Activated CD4-positive, alpha-beta T cell treated with anti-CD3 and anti-CD28 coated beads for 1 hour (primary cell): ENCODE data around the gene PXMP4.

ENCODE experiments used
- DNase-seq: peaks from one replicate; pipeline ENCODE4 v3.0.0-alpha.2; 2020

The PXMP4 gene

DNA sequence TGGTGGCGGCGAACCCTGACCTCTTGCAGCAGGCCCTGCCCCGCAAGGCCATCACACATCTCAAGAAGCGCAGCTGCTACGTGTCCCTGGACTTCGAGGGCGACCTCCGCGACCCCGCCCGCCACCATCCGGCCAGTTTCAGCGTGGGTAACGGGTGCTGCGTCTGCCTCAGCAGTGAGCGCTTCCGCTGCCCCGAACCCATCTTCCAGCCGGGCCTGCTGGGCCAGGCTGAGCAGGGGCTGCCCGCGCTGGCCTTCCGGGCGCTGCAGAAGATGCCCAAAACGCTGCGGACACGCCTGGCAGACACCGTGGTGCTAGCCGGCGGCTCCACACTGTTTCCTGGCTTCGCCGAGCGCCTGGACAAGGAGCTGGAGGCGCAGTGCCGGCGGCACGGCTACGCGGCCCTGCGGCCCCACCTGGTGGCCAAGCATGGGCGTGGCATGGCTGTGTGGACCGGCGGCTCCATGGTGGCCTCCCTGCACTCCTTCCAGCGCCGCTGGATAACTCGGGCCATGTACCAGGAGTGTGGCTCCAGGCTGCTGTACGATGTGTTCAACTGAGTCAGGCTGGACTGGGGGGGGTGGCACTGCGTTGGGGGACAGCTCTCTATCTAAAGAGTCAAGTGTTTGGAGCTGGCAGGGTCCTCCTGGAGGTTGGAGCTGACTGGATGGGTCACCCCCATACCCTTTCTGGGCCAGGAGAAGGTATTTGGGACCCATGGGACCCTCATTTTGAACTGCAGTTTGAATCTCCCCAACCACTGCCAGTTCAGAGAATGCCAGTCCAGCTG, 52.2 kb downstream of the PXMP4 start:
- peak; percentile 69 for DNase-seq

DNA sequence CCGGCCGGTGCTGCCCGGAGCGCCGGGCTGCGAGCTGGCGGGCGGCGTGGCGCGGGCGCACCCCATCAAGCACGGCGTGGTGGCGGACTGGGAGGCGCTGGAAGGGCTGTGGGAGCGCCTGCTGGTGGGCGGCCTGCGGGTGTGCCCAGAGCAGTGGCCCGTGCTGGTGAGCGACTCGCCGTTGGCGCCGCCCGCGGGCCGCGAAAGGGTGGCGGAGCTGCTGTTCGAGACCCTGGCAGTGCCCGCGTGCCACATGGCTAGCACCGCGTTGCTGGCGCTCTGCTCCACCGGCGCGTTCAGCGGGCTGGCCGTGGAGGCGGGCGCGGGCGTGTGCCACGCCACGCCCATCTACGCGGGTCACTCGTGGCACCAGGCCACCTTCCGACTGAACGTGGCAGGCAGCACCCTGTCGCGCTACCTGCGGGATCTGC, 52.9 kb downstream of the PXMP4 start:
- DNase-seq: no peak

DNA sequence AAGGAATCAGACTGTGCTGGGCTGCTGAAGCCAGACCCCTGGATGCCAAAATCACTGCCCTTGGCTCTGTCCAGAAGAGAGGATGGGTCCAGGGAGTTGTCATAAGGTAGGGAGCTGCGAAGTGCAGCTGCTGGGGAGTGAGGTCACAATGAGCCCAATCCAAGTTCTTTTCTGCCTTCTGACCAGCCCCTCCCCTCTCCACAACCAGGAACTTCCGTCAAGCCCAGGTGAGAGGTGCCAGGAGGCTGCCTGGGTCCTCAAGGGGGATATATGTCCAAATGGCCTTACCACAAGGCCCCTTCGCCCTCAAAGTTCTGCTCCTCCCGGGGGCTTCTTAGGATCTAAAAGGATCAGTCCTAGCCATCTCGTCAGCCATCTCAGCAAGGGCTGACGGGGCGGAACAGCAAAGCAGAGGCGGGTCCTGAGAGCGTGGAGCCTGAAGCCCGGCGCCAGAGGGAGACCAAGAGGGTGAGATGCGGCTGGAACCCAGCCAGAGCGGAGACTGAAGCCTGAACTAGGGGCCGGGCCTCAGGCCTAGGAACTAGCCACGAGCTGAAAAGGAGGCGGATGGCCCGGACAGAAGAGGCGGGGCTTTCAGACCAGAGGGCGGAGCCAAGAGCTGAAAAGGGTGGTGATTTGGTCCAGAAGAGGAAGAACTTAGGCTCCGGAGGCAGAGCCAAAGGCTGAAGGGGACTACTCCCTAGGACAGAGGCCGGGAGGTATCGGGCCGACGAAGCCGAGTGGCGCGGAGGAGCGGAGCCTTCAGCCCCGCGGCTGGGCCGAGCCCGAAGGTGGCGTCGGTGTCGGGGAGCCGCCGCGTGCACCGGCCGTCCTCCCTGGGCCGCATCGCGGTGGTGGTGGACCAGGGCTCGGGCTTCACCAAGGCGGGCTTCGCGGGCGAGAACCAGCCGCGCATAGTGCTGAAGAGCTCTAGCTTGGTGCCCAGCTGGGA, 53.5 kb downstream of the PXMP4 start, which contains the start of gene ACTL10:
ACTL10 (plus strand) TSS at position 651 of the 952 bp plus-strand sequence. CDS start 555 bp downstream, outside the sequence.
- DNase-seq: peak; percentile 59

DNA sequence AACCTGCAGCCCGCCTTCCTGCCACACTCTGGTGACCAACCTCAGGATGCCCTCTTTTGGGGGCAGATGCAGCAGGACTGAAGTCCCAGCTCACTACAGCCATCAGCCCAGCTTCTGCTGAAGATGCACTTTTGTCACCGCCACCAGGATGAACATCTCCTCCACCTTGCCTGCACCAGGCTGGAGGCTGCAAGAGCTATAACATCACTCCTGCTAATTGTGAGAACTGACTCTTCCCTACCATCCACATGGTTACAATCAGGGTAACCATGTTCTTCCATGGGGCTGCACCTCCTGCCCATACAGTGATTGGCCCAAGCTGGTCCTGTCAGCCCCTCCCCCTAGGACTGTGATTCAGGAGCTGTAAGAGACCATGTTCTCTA, 55.4 kb downstream of the PXMP4 start:
- DNase-seq: no peak

DNA sequence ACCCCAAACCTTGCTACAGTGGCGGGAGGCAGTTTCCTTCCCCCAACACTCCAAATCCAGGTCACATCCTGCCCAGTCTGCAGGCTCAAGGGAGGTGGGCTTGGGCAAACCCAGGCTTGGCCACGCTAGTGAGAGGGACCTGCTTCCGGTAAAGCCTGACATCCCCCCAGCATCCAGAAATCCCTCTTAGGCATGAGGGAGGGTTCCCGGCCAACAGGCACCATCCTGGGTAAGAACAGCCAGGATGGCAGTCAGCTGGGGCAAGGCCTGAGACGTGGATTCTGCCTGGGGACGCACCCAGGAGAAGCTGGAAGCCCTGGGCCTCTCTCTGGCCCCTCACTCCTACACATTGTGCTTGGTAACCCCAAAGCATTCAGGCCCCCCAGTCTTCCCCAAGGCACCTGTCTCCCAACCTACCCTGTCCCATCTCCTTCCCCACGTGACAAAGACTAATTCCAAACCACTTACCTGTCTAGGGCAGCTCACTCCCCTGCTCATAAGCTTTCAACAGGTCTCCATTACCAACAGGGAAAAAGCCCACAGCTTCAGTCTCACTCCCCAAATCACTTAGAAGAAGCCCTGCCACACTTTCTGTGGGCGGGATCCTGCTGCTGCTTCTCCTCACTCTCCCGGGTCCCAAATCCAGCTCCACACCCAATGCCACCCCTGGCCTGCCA, 55.9 kb downstream of the PXMP4 start:
- DNase-seq: no peak

DNA sequence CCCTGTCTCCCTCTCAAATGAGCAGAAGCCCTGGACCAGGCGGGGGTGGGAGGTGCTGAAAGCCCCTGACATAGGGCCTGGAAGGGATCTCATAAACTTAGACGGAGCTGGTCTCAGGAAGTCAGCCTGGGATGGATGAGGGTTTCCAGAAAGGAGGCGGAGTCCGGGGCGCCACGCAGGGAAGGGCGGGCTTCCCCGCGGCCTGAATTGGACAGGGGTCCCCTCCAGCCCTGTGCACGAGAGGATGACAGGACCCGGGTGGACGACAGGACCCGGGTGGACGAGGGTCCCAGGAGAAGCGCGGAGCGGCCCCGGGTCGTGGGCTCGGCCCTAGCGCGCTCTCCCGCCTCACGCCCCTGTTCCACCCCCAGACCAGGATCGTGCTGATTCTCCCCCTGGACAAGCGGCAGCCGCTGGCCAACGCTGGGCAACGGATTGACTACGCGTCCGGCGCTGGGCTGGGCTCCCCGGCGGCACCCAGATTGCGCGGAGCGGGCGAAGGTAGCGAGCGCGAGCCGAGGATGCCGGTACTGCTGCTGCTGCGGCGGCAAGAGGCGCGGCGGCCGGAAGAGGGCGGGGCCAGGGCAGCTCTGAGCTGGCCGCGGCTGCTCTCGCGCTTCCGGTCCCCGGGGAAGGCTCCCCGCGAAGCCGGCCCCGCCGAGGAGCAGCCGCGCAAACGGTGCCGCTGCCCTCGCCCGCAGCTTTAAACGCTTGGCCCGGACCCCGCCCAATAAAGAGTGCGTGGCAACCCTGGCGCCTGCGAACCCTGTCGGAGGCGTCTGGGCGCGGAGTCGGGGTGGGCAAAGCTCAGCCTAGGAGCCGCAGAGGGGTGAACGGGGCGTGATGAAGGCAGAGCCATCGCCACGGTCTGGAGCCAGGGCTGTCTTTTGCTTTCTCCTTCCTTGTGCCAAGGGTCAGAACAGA, 56.7 kb downstream of the PXMP4 start:
- DNase-seq: peak; percentile 65

DNA sequence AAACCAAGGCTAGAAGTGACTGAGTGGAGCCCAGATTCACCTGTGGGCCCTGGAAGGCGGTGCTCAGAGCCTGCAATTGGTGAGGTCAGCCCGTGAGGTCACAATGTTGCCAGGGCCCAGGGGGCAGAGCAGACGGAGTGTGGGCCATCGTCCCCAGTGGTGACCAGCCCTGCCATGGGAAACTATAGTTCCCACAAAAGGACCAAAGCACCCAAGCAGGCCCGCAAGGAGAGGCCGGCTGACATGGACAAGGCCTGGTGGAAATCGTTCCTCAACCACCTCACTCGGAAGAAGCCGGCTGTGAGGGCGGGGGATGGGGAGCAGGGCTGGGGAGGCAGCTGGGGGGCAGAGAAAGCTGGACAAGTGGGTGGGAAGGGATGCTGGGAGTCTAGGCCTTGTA, 57.9 kb downstream of the PXMP4 start, which contains the start of gene C20orf144:
C20orf144 (plus strand) TSS at position 156 of the 400 bp plus-strand sequence; CDS start at position 175, 19 bp downstream.
- DNase-seq: no peak

DNA sequence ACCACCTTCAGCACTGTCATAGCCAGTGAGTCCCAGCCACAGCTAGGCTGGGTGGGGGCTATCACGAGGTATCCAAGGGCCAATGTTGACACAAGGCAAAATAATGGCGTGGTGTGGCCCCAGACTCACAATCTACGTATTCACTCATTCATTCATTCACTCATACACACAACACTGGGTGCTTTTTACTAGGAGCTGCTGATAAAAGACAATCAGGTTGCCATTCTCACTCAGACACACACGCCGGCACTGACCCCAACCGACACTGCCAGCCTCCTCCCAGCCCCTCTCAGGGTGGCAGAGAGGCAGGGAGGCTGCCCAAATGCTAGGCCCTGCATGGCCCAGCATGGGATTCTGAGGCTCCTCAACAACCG, 59.4 kb downstream of the PXMP4 start:
- no peak for DNase-seq

DNA sequence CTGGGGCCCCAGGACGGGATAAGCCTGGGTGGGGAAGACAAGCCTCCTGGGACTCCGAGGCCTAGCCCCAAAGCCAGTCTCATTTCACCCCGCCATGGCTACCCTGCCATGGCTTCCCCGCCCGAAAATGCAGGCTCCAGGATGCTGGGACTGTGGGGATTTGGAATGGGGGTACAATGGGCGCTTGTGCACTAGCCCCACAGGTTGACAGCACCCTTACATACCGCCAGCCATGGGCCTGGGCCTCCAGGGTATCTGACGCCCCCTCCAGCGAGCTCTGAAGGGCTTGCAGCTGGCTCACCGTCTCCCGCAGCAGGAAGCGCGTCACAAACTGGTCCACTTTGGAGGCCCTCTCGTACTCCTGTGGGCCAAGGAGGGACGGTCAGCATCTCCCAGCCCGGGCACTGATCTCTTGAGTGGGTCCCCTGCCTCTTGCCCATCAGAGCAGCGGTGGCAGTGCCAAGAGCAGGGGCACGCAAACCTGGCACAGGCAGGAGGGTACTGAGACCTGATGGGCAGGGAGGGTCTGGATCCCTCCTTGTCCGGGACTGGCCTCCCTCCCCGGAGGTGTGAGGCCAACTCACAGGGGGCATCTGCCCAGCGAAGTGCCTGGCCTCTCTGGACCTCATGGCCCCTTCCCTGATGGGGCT, 60.0 kb downstream of the PXMP4 start:
- DNase-seq: no peak

DNA sequence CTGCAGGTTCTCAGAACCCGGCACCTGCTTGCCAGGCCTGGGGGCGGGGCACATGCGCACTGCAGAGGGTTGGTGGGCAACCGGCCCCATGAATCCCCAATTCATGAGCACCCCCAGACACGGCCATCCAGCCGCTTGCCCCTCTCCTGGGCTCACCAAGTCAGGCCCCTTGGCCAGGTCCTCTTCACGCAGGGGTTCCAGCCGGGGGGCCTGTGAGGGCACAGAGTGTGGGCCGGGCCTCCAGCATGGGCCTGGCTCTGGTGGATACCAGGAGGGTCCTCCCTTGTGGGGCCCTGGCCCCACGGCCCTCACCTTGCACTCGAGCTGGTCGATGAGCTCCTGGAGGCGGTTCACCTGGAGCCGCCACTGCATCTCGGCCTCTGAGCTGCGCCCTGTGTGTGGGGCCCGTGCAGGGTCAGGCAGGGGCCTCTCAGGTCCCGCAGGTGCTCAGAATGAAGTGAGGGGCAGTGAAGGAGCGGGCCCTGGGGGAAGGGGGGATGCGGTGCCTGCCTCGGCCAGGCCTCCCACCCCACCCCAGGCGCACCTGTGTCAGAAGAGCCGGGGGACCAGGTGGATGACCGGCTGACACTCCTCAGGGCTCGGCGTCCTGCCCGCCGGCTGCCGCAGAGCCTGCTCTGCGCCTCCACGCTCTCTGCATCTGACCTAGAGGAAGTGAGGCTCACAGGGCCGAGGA, 60.6 kb downstream of the PXMP4 start:
- no peak for DNase-seq

DNA sequence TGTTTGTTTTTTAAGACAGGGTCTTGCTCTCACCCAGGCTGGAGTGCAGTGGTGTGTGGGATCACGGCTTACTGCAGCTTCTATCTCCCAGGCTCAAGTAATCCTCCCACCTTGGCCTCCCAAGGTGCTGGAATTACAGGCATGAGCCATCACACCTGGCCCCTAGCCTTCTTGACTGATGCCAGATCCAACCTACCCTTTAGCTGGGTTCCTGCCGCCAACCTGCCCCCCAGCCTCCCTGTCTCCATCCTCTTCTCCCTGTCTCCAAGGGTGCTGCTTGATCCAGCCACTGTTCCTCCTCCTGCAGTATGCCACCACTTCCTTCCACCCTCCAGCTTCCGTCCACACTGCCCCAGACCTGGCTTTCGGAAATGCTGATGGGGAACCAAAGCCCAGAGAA, 61.2 kb downstream of the PXMP4 start:
- no peak for DNase-seq

DNA sequence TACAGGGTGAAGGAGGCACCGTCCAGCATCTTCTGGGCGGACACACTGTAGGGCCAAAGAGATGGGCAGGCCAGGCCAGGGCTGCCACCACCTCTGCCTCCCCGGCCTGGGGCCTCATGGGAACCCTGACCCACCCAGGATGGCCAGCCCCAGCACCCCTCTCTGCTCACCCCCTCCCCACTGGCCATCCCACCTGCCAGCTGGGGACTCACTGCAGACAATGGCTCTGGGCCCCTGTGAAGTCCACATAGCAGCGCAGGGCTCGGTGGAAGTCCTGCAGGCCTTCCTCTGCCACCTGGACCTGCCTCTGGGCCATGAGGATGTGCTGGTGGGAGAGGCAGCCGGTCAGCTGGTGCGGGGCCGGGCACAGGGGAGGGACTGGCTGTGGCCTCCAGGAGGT, 61.6 kb downstream of the PXMP4 start:
- no peak for DNase-seq

DNA sequence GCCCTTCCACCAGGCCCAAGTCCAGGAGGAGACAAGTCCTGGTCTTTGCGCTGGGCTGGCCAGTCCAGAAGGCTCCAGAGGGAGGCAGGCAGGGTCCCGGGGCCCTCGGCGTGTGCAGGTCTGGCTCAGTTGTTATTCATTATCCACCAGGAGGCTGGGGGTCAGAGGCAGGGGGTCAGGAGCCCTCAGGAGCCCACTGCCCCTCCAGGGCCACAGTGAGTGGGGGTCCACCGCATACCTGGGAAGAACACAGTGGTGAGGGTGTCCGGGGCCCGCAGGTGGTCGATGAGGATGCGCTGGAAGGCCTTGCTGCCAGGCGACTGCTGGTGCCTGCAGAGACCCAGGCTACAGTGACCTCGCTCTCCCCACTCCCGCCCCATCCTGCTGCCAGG, 62.4 kb downstream of the PXMP4 start:
- DNase-seq: no peak

DNA sequence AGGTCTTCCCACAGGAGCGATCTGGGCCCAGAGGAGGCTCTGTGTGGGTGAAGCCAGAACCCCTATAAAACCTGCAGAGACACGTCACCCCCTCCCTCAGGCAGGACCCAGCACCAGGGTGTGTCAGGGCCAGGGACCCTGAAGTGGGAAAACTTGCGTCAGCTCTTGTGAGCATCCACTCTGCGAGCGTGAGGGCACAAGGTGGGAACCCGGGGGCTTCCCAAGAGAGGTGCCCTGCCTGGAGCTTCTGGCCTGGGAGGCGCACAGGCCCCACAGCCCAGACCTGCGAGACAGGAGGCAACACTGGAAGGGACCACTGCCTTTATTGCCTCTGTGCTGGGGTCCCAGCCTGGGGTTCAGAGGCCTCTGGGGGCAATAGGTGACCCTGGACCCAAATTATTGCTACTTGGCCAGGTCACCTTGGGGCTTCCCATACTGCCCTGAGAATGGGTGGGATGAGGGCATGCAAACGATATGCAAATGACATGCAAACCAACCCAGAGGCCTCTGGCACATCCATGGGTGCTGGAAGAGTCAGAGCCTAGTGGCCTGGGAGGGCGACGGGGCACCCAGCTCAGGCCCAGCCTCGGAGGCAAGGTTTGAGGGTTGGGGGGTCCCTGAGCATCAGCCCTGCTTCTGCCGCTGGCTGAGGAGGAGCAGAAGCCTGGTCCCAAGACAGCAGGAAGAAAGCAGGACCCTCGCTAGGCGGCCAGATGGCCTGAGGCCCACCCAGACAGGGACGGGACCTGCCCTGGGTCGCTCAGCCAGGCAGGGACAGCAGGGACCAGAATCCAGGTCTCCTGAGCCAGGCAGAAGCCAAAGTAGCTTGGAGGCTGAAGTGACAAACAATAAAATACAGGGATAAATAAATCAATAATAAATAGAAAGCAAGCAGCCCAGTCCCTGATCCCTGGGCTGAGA, 63.1 kb downstream of the PXMP4 start:
- DNase-seq: no peak

DNA sequence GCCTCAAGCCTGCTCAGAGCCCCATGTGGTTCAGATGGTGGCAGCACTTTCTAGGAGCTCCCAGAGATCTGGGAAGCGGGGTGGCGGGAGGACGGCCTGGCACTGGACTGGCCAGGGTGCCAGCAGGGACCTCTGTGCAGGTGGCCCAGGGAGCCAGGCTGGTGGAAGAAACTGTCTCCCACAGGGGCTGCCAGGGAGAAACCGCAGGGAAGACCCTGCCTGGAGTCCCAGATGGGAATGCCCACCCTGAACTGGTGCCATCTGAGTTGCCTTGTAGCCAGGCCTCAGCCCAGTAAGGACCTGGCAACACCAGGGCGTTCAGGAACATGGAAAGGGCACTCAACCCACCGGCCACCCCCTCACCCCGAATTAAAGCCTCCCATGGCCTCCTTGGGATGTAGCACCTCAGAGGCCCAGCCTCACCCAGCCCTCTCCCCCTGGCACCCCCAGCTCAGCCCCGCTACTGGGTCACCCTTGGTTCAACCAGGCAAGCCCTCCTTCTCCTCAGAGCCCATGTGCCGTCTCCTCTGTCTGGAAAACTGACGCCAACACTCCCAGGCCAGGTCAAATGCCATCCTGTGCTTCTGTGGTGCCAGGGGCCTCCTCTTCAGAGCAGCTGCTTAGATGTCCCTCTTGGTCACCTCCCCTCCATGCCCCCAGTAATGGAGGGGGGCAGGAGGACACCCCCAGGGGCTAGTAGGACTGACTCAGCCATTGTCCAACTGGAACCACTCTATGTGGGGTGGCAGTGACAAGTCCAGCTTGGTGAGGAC, 63.9 kb downstream of the PXMP4 start:
- no peak for DNase-seq

DNA sequence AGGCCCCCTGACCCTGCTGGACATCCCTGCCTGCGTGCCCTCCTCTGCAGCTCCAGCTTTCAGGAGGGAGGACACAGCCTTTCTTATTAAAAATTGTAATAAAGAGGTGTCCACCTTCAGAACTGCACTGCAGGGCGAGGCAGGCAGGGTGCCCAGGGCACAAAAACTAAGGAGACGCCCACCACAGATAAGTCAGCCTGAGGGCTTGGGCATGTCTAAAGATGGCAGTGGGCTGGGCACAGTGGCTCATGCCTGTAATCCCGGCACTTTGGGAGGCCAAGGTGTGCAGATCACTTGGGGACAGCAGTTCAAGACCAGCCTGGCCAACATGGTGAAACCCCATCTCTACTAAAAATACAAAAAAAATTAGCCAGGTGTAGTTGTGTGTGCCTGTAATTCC, 64.9 kb downstream of the PXMP4 start:
- DNase-seq: no peak

DNA sequence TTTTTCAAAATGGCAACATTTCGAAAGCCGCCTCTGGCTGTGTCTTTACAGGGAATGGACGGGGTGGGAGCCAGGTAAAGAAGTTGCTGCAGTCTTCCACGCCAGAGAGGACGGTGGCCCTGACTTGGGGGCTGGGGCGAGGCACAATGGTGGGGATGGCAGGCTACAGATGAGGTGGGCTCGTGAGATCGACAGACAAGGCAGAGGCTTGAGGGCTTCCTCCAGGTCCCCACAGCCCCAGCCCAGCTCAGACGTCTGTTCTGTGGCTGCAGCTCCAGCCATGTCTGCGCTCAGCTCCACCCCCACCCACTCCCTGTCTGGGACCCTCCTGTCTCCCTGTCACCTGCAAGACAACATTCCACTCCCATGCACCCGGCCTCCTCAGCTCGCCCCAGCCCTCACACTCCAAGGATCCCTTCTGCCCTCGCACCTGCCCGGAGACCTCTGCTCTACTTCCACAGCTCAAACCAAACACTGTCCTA, 65.4 kb downstream of the PXMP4 start:
- no peak for DNase-seq

DNA sequence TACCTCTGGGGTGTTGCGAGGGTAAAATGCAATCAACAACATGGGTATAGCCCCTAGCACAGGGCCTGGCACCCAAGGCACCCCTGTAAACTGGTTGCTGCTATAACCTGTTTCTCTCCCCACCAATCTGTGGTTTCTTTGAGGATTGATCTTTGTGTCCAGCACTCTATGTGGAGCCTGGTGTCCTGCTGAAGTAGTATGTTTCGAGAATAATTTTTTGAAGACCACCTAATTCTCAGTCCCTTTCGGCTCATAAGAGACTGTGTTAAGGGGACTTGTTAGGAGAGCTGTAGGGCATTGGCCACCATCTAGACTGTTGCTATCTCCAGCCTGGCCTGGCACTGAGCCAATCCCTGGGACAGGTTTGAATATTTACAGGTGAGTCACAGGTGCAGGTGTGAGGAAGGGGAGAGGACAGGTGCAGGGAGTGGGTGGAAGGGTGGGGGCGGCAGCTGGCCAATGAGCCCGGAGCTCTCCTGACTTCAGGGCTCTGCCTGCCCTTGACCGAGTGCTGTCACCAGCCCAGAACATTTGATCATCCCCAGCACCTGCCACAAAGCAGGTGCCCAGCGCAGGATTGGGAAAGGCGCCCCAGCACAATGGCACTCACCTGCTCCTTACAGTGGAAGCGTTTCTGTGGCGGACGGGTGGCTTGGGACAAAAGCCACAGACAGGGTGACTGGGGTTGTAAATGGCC, 66.1 kb downstream of the PXMP4 start:
- no peak for DNase-seq
